Measurements from ENCODE around the gene TENM4. TPM values are rescaled to one million over a fixed set of nuclear protein-coding genes. Genes with fewer than 3 reads are reported as not detected.

TENM4 gene
- total and polyA plus RNA-seq, 2 of the 8 experiments (the other 6 are each of a cell fraction or from before 2014, with no cell fraction given): 3.5 to 7.2 TPM

- Histone ChIP-seq H3K36me3 (ENCODE audit: control insufficient read depth in 2 of 4, insufficient read depth in 4 of 4, low read length in 3 of 4) (no peaks in the 10 kb centered on the region), H4K20me1 (replicated peaks in 1 of 2; ENCODE audit: control insufficient read depth in 1 of 2, insufficient read depth in 2 of 2, low read length in 2 of 2) (no peaks in the 10 kb centered on the region), H3K56ac (replicated peaks; ENCODE audit: insufficient read length, low read depth, low read length) (no peak overlapping the region), H2AK5ac (ENCODE audit: low read depth, low read length) (no peak overlapping the region), H2AFZ (ENCODE audit: low read length) (no peak overlapping the region), H3K27ac (ENCODE audit: low read depth, low read length) (no peak overlapping the region), H3K23ac (ENCODE audit: insufficient read length) (no peak overlapping the region), H3K4ac (replicated peaks; ENCODE audit: insufficient read length, low read depth, low read length) (no peak overlapping the region), H3K18ac (ENCODE audit: extremely low read depth, low read length) (no peak overlapping the region), H4K91ac (replicated peaks; ENCODE audit: insufficient read length, low read length) (no peak overlapping the region), H3K14ac (ENCODE audit: insufficient read length) (no peak overlapping the region), H2BK12ac (ENCODE audit: low read depth, low read length) (no peak overlapping the region), H3K79me1 (ENCODE audit: low read depth, low read length) (no peaks in the 10 kb centered on the region), H2BK20ac (ENCODE audit: low read length) (no peak overlapping the region), H3K4me1 (replicated peaks in 1 of 4; ENCODE audit: control insufficient read depth in 3 of 4, insufficient read depth in 4 of 4, low read length in 3 of 4) (peaks cover 0 to 23% (median 9%) of the 10 kb centered on the region in 4 experiments; a peak in 4 of 7 replicates), H3K4me3 (ENCODE audit: extremely low read depth in 1 of 4, insufficient read depth in 2 of 4, low read depth in 3 of 4, low read length in 4 of 4) (no peak overlapping the region), H4K8ac (ENCODE audit: extremely low read depth, insufficient read depth, low read length) (no peak overlapping the region), H4K5ac (ENCODE audit: insufficient read length, low read depth, low read length) (no peak overlapping the region), H3K23me2 (ENCODE audit: low read depth, low read length) (no peaks in the 10 kb centered on the region), H3K4me2 (ENCODE audit: insufficient read depth in 1 of 2, low read depth in 2 of 2, low read length in 2 of 2) (no peak overlapping the region), H2BK15ac (ENCODE audit: low read length) (no peak overlapping the region), H3K9me3 (ENCODE audit: insufficient read depth in 2 of 2, low read depth in 1 of 2, low read length in 1 of 2) (no peaks in the 10 kb centered on the region), H2BK5ac (ENCODE audit: low read depth, low read length) (no peak overlapping the region), H3K79me2 (ENCODE audit: control insufficient read depth in 1 of 2, insufficient read depth in 2 of 2, low read length in 2 of 2) (no peaks in the 10 kb centered on the region), H3K27me3 (replicated peaks in 1 of 4; ENCODE audit: control insufficient read depth in 3 of 4, extremely low read depth in 1 of 4, insufficient read depth in 3 of 4, low read length in 3 of 4) (no peaks in the 10 kb centered on the region), H3K9ac (replicated peaks in 1 of 4; ENCODE audit: extremely low read depth in 1 of 4, low read depth in 3 of 4, low read length in 3 of 4) (no peak overlapping the region), H2BK120ac (replicated peaks; ENCODE audit: low read depth, low read length) (no peak overlapping the region)
- ChIA-PET CTCF (ENCODE audit: partially characterized antibody) (interaction anchor here (1.3 to 10.3 kb wide), 5 partner anchors 5 to 157 kb away, joined by 3 to 187 read pairs (median 7); no protein-coding TSS in a partner anchor), POLR2A (ENCODE audit: partially characterized antibody) (no interaction called here)
- FAIRE-seq: no peak
- 96% methylated on average over 6 of the region's 9 CpGs; no CpG with 5 or more reads in 1 of the 2 experiments for WGBS, 2 experiments (ENCODE audit: extremely low coverage in 1 of 2, insufficient coverage in 1 of 2, insufficient read length in 1 of 2, insufficient replicate concordance in 2 of 2, low coverage in 1 of 2, low lambda C conversion rate in 2 of 2, missing lambda C conversion rate in 1 of 2)
- DNase-seq (ENCODE audit: low read depth in 1 of 2, low spot score in 2 of 2): no peak
- TF ChIP-seq CHD2 (IDR thresholded peaks at IDR 0.05; ENCODE audit: low read length) (no peak), POU5F1 (IDR thresholded peaks at IDR 0.05; ENCODE audit: low read depth, low read length) (no peak), SIN3A (conservative IDR thresholded peaks at IDR 0.05 in 1 of 2, IDR thresholded peaks at IDR 0.05 in 1 of 2; ENCODE audit: low read depth in 1 of 2, low read length in 2 of 2) (no peak), TEAD4 (IDR thresholded peaks at IDR 0.05; ENCODE audit: low read depth, low read length) (no peak), RNF2 (IDR thresholded peaks at IDR 0.05; ENCODE audit: borderline replicate concordance, low read depth, low read length, missing control alignments, poor library complexity, severe bottlenecking) (no peak), CTBP2 (IDR thresholded peaks at IDR 0.05; ENCODE audit: borderline replicate concordance, insufficient read depth, insufficient read length, low read length) (no peak), SP4 (IDR thresholded peaks at IDR 0.05; ENCODE audit: low read length) (no peak), FOSL1 (IDR thresholded peaks at IDR 0.05; ENCODE audit: insufficient read depth, low read depth, low read length) (no peak), SIX5 (IDR thresholded peaks at IDR 0.05; ENCODE audit: low read depth, low read length) (no peak), GTF2F1 (IDR thresholded peaks at IDR 0.05; ENCODE audit: borderline replicate concordance, low read depth, low read length) (no peak)
- TF ChIP-seq, protein P1, sequence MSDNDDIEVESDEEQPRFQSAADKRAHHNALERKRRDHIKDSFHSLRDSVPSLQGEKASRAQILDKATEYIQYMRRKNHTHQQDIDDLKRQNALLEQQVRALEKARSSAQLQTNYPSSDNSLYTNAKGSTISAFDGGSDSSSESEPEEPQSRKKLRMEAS (IDR thresholded peaks at IDR 0.05): no peak
- TF ChIP-seq, protein P2, sequence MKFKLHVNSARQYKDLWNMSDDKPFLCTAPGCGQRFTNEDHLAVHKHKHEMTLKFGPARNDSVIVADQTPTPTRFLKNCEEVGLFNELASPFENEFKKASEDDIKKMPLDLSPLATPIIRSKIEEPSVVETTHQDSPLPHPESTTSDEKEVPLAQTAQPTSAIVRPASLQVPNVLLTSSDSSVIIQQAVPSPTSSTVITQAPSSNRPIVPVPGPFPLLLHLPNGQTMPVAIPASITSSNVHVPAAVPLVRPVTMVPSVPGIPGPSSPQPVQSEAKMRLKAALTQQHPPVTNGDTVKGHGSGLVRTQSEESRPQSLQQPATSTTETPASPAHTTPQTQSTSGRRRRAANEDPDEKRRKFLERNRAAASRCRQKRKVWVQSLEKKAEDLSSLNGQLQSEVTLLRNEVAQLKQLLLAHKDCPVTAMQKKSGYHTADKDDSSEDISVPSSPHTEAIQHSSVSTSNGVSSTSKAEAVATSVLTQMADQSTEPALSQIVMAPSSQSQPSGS (IDR thresholded peaks at IDR 0.05; ENCODE audit: low read length): no peak
Observed at GRCh38 chr11:78804991-78805390, 635.8 kb downstream of the TENM4 start.
